Measurements from ENCODE around the gene FOXL2NB. TPM values are rescaled to one million over a fixed set of nuclear protein-coding genes. Genes with fewer than 3 reads are reported as not detected.

Gene FOXL2NB
- not detected for total RNA-seq

GRCh38 chr3:138946663-138947494, at the start of gene FOXL2NB, which contains the start of gene FOXL2:
Gene FOXL2NB, plus strand, starts transcription at chr3:138947217. Its CDS starts 148 bp downstream, at chr3:138947365.
Gene FOXL2, minus strand, starts transcription at chr3:138947137. Its CDS starts 415 bp downstream, at chr3:138946722.
- POLR2A ChIA-PET, result no interaction called here
- DNase-seq, result no peak

GRCh38 chr3:138898301-138898700, 48.7 kb upstream of the FOXL2NB start:
- DNase-seq, result no peak
- ChIA-PET CTCF (interaction anchor here (0.5 to 1.2 kb wide), 4 partner anchors 17 to 431 kb away, joined by 3 to 5 read pairs (median 3); no protein-coding TSS in a partner anchor), POLR2A (no interaction called here)

More at GRCh38 chr3:138946663-138947494, at the start of gene FOXL2NB, which contains the start of gene FOXL2:
- H3K27me3 Mint-ChIP-seq, result peaks cover 88% of the 10 kb centered on the region
- H3K4me1 Mint-ChIP-seq, result peaks cover 37% of the 10 kb centered on the region
- H3K36me3 Mint-ChIP-seq (ENCODE audit: low read depth), result no peaks in the 10 kb centered on the region
- H3K27ac Mint-ChIP-seq, result peak within 1 kb of the TSS; percentile 66
- CTCF ChIA-PET, result interaction anchor here (0.6 to 2.3 kb wide), 4 partner anchors 10 to 733 kb away, joined by 4 to 12 read pairs (median 6); no protein-coding TSS in a partner anchor
- H3K9me3 Mint-ChIP-seq, result no peaks in the 10 kb centered on the region
- H3K4me3 Mint-ChIP-seq, result peak within 1 kb of the TSS; percentile 41

GRCh38 chr3:138898708-138899107, 48.3 kb upstream of the FOXL2NB start:
- no peaks in the 10 kb centered on the region for H3K36me3 Mint-ChIP-seq (ENCODE audit: low read depth)
- no peak for DNase-seq
- H3K4me1 Mint-ChIP-seq, result no peaks in the 10 kb centered on the region
- H3K4me3 Mint-ChIP-seq, result no peak overlapping the region
- POLR2A ChIA-PET, result no interaction called here
- H3K27me3 Mint-ChIP-seq, result peaks cover 3% of the 10 kb centered on the region
- CTCF ChIA-PET, result interaction anchor here (0.5 to 0.7 kb wide), 2 partner anchors 20 to 33 kb away, joined by 3 to 5 read pairs; no protein-coding TSS in a partner anchor
- no peak overlapping the region for H3K27ac Mint-ChIP-seq
- no peaks in the 10 kb centered on the region for H3K9me3 Mint-ChIP-seq

More at GRCh38 chr3:138898301-138898700, 48.7 kb upstream of the FOXL2NB start:
- no peak overlapping the region for H3K4me3 Mint-ChIP-seq
- no peaks in the 10 kb centered on the region for H3K36me3 Mint-ChIP-seq (ENCODE audit: low read depth)
- H3K9me3 Mint-ChIP-seq, result no peaks in the 10 kb centered on the region
- no peaks in the 10 kb centered on the region for H3K4me1 Mint-ChIP-seq
- H3K27me3 Mint-ChIP-seq, result peaks cover 3% of the 10 kb centered on the region
- no peak overlapping the region for H3K27ac Mint-ChIP-seq

- POLR2A ChIA-PET, result no interaction called here
- Mint-ChIP-seq H3K4me1 (no peaks in the 10 kb centered on the region), H3K9me3 (no peaks in the 10 kb centered on the region), H3K36me3 (ENCODE audit: low read depth) (no peaks in the 10 kb centered on the region), H3K27ac (no peak overlapping the region), H3K27me3 (peaks cover 3% of the 10 kb centered on the region), H3K4me3 (no peak overlapping the region)
- CTCF ChIA-PET, result interaction anchor here (0.6 to 0.7 kb wide), 3 partner anchors 19 to 59 kb away, joined by 3 to 5 read pairs (median 4); no protein-coding TSS in a partner anchor
- no peak for DNase-seq
Measured at GRCh38 chr3:138899351-138899991, 47.5 kb upstream of the FOXL2NB start.

GRCh38 chr3:138901567-138901966, 45.5 kb upstream of the FOXL2NB start:
- H3K27me3 Mint-ChIP-seq, result peaks cover 3% of the 10 kb centered on the region
- H3K9me3 Mint-ChIP-seq, result no peaks in the 10 kb centered on the region
- no peak overlapping the region for H3K4me3 Mint-ChIP-seq
- ChIA-PET CTCF (interaction anchor here (1.3 to 1.7 kb wide), 3 partner anchors 12 to 16 kb away, joined by 3 to 4 read pairs (median 3); no protein-coding TSS in a partner anchor), POLR2A (no interaction called here)
- H3K27ac Mint-ChIP-seq, result no peak overlapping the region
- no peaks in the 10 kb centered on the region for H3K4me1 Mint-ChIP-seq
- no peaks in the 10 kb centered on the region for H3K36me3 Mint-ChIP-seq (ENCODE audit: low read depth)
- DNase-seq, result no peak

- Mint-ChIP-seq H3K36me3 (ENCODE audit: low read depth) (no peaks in the 10 kb centered on the region), H3K4me1 (no peaks in the 10 kb centered on the region), H3K4me3 (no peak overlapping the region), H3K9me3 (no peaks in the 10 kb centered on the region), H3K27ac (no peak overlapping the region), H3K27me3 (peaks cover 3% of the 10 kb centered on the region)
- ChIA-PET POLR2A (no interaction called here), CTCF (interaction anchor here (1.3 to 1.6 kb wide), 2 partner anchors 12 to 14 kb away, joined by 3 to 4 read pairs; no protein-coding TSS in a partner anchor)
- no peak for DNase-seq
Measured at GRCh38 chr3:138902171-138902570, 44.8 kb upstream of the FOXL2NB start.

GRCh38 chr3:138907539-138907938, 39.5 kb upstream of the FOXL2NB start:
- ChIA-PET CTCF (interaction anchor here (0.6 to 1.4 kb wide), 4 partner anchors 53 to 276 kb away, joined by 3 to 5 read pairs (median 3); no protein-coding TSS in a partner anchor), POLR2A (no interaction called here)
- Mint-ChIP-seq H3K27me3 (no peaks in the 10 kb centered on the region), H3K4me1 (no peaks in the 10 kb centered on the region), H3K36me3 (ENCODE audit: low read depth) (no peaks in the 10 kb centered on the region), H3K9me3 (no peaks in the 10 kb centered on the region), H3K4me3 (no peak overlapping the region), H3K27ac (no peak overlapping the region)
- DNase-seq, result no peak

- Mint-ChIP-seq H3K27me3 (peaks cover 4% of the 10 kb centered on the region), H3K27ac (no peak overlapping the region), H3K9me3 (no peaks in the 10 kb centered on the region), H3K36me3 (ENCODE audit: low read depth) (no peaks in the 10 kb centered on the region), H3K4me3 (no peak overlapping the region), H3K4me1 (no peaks in the 10 kb centered on the region)
- no peak for DNase-seq
- POLR2A ChIA-PET, result no interaction called here
- CTCF ChIA-PET, result interaction anchor here (1.1 to 1.5 kb wide), 3 partner anchors 65 to 314 kb away, joined by 3 to 5 read pairs (median 4); partner anchors contain the start of gene CEP70
Measured at GRCh38 chr3:138908846-138909245, 38.2 kb upstream of the FOXL2NB start.

GRCh38 chr3:138909904-138910303, 37.1 kb upstream of the FOXL2NB start:
- H3K9me3 Mint-ChIP-seq, result no peaks in the 10 kb centered on the region
- ChIA-PET CTCF (no interaction called here), POLR2A (no interaction called here)
- H3K4me3 Mint-ChIP-seq, result no peak overlapping the region
- H3K27ac Mint-ChIP-seq, result no peak overlapping the region
- H3K27me3 Mint-ChIP-seq, result peaks cover 4% of the 10 kb centered on the region
- H3K4me1 Mint-ChIP-seq, result peaks cover 1% of the 10 kb centered on the region
- no peak for DNase-seq
- no peaks in the 10 kb centered on the region for H3K36me3 Mint-ChIP-seq (ENCODE audit: low read depth)

GRCh38 chr3:138911621-138912020, 35.4 kb upstream of the FOXL2NB start:
- Mint-ChIP-seq H3K36me3 (ENCODE audit: low read depth) (no peaks in the 10 kb centered on the region), H3K9me3 (no peaks in the 10 kb centered on the region), H3K4me1 (peaks cover 5% of the 10 kb centered on the region), H3K4me3 (no peak overlapping the region), H3K27ac (no peak overlapping the region), H3K27me3 (peaks cover 4% of the 10 kb centered on the region)
- DNase-seq, result no peak
- ChIA-PET POLR2A (no interaction called here), CTCF (interaction anchor here (0.9 to 1.5 kb wide), 4 partner anchors 12 to 317 kb away, joined by 3 to 5 read pairs (median 5); partner anchors contain the start of gene CEP70)

GRCh38 chr3:138912237-138912636, 34.8 kb upstream of the FOXL2NB start:
- no peak overlapping the region for H3K4me3 Mint-ChIP-seq
- CTCF ChIA-PET, result interaction anchor here (0.7 to 1.5 kb wide), 5 partner anchors 11 to 318 kb away, joined by 3 to 5 read pairs (median 5); partner anchors contain the start of gene CEP70
- DNase-seq, result no peak
- H3K9me3 Mint-ChIP-seq, result no peaks in the 10 kb centered on the region
- H3K27ac Mint-ChIP-seq, result no peak overlapping the region
- peaks cover 5% of the 10 kb centered on the region for H3K4me1 Mint-ChIP-seq
- no peaks in the 10 kb centered on the region for H3K36me3 Mint-ChIP-seq (ENCODE audit: low read depth)
- POLR2A ChIA-PET, result no interaction called here
- peaks cover 8% of the 10 kb centered on the region for H3K27me3 Mint-ChIP-seq

- Mint-ChIP-seq H3K36me3 (ENCODE audit: low read depth) (no peaks in the 10 kb centered on the region), H3K27ac (no peak overlapping the region), H3K27me3 (peaks cover 11% of the 10 kb centered on the region), H3K9me3 (no peaks in the 10 kb centered on the region), H3K4me1 (peaks cover 5% of the 10 kb centered on the region), H3K4me3 (no peak overlapping the region)
- CTCF ChIA-PET, result interaction anchor here (0.6 to 3.5 kb wide), 8 partner anchors 12 to 766 kb away, joined by 3 to 47 read pairs (median 4); partner anchors contain the start of gene CEP70
- POLR2A ChIA-PET, result no interaction called here
- no peak for DNase-seq
Measured at GRCh38 chr3:138913766-138914165, 33.3 kb upstream of the FOXL2NB start.
